T1000 (cell line): Measurements from ENCODE around the gene LPCAT1.
"Not testable (repeated sequence)": the region's sequence is repeated elsewhere in the genome, so short reads cannot be mapped to it uniquely, and the experiment has no call there.

Source experiments
- DNase-seq: peaks from one replicate; lab custom pipeline; 2025; ENCODE audit warnings: mixed read lengths; lab: John Stamatoyannopoulos, UW

Gene LPCAT1

GRCh38 chr5:1523793-1524480 is at the start of gene LPCAT1:
LPCAT1 (minus strand) TSS chr5:1523960; CDS start chr5:1523844, 116 bp downstream.
- peak; percentile 52 for DNase-seq

DNA sequence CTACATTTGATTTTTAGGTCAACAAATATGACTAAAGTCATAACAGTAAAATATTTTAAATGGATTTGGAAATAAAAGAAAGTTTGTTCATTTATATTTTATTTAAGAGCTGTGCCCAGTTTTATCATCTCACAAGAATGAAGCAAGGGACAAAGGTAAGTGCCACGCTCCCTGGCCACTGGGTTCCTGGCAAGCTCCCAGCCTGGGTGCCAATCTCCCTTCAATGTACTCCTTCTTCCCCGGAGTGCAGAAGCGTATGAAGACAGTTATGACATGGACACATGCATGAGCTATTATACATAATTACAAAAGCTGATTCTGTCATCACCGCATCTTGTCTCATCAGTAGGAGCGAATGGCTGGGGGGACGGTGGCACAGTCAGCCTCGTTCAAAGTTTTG is 48.1 kb upstream of the LPCAT1 start:
- DNase-seq, result not testable (repeated sequence)

DNA sequence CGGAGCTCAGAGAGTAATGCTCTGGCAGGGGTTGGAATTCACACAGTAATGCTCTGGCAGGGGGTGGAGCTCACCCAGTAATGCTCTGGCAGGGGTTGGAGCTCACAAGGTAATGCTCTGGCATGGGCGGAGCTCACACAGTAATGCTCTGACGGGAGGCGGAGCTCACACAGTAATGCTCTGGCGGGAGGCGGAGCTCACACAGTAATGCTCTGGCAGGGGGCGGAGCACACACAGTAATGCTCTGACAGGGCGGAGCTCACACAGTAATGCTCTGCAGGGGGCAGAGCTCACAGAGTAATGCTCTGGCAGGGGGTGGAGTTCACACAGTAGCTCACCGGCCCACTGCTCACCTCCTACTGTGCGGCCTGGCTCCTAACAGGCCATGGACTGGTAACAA is 47.2 kb upstream of the LPCAT1 start:
- DNase-seq, result peak; percentile 18

DNA sequence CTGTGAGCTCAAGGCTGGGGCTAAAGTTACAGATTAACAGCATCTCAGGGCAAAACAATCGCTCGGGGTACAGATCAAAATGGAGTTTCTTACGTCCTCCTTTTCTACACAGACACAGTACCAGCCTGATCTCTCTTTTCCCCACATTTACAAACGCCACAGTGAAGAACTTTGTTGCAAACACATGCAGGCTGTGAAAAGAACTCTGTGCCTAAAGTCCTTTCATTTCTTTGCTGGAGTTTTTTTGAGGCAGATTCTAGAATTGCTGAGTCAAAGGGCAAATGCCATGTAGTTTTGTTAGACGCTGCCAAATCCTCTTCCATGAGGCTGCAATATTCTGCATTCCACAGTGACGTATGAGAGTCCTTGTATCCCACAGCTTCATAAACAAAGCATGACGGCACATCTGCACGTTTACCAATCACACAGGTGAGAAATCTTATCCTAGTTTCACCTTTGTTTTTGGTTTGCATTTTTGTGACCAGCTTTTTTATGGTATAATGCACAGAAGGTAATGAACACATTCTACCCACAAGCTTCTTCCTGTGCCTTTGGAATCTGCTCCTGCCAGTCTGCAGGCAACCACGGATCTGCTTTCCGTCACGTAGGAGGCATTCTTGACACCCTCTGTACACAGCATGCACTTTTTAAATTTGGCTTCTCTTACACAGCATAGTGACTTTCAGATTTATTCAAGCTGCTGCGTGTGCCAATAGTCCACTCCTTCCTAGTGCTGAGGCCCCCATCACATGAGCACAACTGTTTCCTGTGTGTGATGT is 44.6 kb upstream of the LPCAT1 start:
- DNase-seq, result no peak

DNA sequence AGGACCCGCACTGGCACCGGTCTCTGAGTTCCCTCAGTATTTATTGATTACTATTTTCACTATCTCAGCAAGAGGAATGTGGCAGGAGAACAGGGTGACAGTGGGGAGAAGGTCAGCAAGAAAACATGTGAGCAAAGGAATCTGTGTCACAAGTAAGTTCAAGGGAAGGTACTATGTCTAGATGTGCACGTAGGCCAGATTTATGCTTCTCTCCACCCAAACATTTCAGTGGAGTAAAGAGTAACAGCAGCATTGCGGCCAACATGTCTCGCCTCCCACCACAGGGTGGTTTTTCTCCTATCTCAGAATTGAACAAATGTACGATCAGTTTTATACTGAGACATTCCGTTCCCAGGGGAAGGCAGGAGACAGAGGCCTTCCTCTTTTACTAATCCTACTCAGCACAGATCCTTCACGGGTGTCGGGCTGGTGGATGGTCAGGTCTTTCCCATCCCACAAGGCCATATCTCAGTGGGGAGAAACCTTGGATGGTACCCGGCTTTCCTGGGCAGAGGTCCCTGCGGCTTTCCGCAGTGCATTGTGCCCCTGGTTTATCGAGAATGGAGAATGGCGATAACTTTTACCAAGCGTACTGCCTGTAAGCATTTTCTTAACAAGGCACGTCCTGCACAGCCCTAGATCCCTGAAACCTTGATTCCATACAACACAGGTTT is 43.9 kb upstream of the LPCAT1 start:
- not testable (repeated sequence) for DNase-seq

GRCh38 chr5:1565737-1566734 is 42.3 kb upstream of the LPCAT1 start:
- DNase-seq, result no peak

DNA sequence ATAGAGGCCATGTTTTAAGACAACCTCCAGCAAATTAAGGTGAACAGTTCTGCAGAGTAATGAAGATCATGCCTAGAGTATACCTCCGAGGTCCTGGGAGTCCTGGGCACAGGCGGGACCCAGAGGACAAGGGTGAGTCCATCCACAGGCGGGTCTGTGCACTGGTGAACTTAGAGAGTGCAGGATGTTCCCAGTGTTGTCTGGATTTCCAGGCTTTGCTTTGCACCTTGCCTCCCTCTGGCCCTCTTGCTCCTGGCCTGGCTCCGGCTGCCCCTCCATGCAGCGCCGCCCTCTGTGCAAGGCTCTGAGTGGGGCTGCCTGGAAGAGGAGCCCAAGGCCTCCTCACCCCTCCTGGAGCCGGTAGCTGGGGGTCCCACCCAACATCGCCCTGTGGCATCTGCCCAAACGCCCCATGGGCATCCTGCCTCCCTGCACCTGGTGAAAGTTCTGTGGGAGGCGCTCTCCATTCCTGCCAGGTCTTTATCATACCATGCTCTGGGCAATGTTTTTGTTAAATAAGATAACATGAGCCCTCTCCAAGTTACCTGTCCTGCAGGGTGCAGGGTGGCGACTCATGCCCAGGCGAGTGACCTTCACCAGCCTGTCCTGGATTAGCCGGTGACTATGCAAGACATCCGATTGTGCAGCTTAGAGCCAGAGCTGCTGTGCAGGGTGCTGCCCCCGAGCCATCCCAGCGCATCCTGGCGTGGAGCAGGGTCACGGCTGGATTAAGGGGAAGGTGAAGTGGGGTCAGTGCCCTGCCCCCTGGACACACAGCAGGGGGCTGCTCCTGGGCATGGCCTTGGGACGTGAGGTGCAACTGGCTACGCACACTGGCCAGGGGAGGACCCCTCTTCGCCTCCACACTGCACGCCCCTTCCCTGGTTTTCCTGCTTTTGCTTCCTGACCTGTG is 41.3 kb upstream of the LPCAT1 start:
- DNase-seq, result no peak

- peak; percentile 52 for DNase-seq
These were observed 40.5 kb upstream of the LPCAT1 start for GRCh38 chr5:1564182-1564748.

DNA sequence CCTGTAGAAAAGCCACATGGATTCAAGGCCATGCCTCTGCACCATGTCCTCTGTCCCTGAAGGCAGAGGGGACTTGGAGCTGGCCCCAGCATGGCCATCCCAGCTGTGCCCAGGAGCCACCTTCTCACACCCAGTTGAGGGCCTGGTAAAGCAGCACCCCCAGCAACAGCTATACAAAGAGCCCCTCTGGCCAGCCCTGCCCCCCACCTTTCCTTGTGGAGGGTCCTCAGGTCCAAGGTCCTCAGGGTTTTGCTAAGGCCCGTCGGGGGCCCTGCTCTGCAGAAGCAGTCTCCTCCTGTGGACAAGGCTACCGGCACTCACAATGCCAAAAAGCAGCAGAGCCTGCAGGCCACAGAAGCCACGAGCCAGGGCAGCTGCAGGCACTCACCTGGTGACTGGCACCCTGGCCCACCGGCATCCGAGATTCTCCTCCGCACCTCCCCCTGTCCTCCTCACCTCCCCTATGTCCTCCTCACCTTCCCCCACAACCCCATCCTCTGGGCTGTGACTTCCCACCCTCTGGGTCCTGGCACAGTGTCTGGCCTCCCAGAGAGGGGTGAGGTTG is 39.9 kb upstream of the LPCAT1 start:
- no peak for DNase-seq

GRCh38 chr5:1563051-1563461 is 39.3 kb upstream of the LPCAT1 start:
- DNase-seq, result no peak

GRCh38 chr5:1562599-1562998 is 38.8 kb upstream of the LPCAT1 start:
- no peak for DNase-seq

DNA sequence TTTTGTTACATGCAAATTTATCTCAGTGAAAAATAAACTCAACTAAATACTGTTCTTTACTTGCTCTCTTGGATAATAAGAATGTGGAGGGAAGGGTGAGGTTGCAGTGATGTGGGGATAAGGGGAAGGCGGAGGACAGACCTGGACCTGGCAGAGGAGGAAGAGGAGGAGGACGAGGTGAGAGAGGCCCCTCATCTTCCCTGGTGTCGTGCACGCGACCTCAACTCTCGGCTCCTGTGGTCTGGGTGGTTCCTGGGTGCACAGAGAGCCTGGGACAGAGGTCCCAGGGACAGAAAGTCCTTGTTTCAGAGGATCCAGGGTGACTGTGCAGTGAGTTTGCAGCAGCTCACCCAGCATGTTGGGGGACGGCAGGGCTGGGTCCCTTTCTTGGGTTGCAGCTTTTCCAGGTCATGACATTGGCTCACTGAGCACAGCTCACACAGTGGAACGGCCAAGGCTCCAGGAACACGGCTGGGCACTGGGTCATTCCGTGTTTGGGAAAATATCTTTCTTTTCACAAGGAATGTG is 37.7 kb upstream of the LPCAT1 start:
- no peak for DNase-seq

GRCh38 chr5:1560499-1560898 is 36.7 kb upstream of the LPCAT1 start:
- DNase-seq, result not testable (repeated sequence)

GRCh38 chr5:1558944-1559343 is 35.2 kb upstream of the LPCAT1 start:
- DNase-seq, result no peak

DNA sequence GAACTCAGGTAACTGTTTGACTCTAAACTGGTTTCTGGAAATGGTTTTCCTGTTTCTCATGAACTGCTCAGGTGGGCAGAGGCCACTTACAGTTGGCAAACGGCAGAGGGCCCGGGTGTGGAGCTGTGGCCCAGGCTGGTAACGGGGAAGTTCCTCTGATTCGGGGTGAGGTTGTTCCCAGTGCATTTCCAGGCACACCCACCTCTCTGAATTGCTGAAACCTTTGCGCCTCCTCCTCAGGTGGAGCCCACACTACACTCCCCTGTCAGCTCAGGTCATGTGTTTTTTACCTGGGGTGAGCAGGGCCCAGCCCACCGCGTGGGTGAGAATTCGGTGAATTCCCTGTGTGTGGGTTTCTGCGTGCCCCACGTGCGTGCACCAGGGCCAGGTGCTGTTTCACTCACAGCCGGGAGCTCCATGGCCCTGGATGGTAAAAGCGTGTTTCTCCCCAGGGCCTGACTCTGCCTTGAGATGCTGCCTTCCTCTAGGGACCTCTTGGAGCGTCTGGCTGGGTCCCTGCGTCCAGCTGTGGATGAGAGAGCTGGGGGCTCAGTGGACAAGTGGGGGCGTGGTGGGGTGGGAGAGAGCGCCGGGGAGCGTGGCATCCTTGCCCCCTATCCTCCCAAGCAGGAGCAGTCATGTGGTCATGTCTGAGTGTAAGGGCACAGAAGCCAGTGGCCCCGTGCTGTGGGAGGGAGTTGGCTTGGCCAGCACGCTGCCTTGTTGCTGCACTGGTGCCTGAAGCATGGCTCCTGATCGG is 33.5 kb upstream of the LPCAT1 start:
- no peak for DNase-seq

GRCh38 chr5:1555808-1556731 is 32.3 kb upstream of the LPCAT1 start:
- DNase-seq, result no peak

- DNase-seq, result peak; percentile 70
These were observed 31.4 kb upstream of the LPCAT1 start for GRCh38 chr5:1555011-1555807.
